ENCODE measurements around the gene STRN. TPM values are rescaled to one million over a fixed set of nuclear protein-coding genes. Genes with fewer than 3 reads are reported as not detected.
A peak's percentile ranks its signal among the peaks of the same experiment; 100 is the strongest.

The STRN gene
- total and polyA plus RNA-seq, 9 of the 15 experiments (the other 6 are each of a cell fraction or from before 2014, with no cell fraction given), result 1.3 to 31.2 (median 20.0) TPM

DNA sequence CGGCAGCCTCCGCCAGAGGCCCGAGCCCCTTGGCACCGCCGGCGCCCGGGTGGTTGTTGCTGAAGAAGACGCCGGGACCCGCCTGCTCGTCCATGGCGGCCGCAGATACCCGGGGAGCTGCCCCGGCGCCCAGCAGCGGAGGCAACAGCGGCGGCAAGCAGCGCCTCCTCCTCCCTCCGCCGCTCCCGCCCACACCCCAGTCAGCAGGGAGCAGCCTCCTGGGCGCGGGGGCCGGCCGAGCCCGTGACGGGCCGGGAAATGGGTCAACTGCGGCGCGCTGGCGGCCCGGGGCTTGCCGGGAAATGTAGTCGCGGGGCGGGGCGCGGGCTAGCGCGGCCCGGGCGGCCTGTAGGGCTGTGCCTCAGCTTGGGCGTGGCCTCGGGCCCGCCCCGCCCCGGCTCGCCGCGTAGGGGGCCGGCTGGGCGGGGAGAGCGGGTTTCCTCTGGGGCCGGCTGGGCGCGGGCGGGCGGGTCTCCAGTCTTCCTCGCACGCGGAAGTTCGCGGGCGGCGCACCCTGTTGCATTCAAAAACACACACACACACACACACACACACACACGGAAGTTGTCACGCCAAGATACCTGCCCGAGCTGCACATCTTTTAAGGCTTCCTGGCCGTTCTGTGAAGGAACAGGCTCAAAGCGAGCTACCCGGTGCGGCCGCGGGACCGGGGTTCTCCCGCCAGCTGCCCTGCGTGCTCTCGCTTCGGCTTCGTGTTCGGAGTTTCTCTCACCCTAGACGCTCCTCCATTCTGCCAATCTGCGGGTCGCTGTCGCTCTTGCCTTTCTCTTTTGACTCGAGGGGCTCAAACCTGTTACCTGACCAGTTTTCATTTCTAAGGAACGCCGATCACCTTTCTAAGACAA is at the start of gene STRN (continued):
- TF ChIP-seq SRSF9 (IDR thresholded peaks at IDR 0.05; ENCODE audit: borderline replicate concordance, low read depth, low read length) (no peak), FOXK2 (conservative IDR thresholded peaks at IDR 0.05 in 1 of 2, IDR thresholded peaks at IDR 0.05 in 1 of 2; ENCODE audit: low read depth in 2 of 2) (0 out of 4 replicates have a peak, but pooled peaks have one; percentile 27 to 41), ZNF76 (CRISPR knock-in tag; IDR thresholded peaks at IDR 0.05; ENCODE audit: borderline replicate concordance) (no peak), KHSRP (IDR thresholded peaks at IDR 0.05) (no peak), ZNF644 (tag; IDR thresholded peaks at IDR 0.05; ENCODE audit: low read depth) (peak; percentile 73; the same call in 1 of the 2 replicates), NCOA1 (IDR thresholded peaks at IDR 0.05; ENCODE audit: low read depth) (0 out of 2 replicates have a peak, but pooled peaks have one; percentile 34), BDP1 (IDR thresholded peaks at IDR 0.05; ENCODE audit: insufficient read depth, insufficient read length) (no peak), ZNF133 (CRISPR knock-in tag; IDR thresholded peaks at IDR 0.05) (no peak), STAT5B (CRISPR knock-in tag; IDR thresholded peaks at IDR 0.05) (no peak), ZBTB17 (CRISPR knock-in tag; IDR thresholded peaks at IDR 0.05) (peak; percentile 63; the same call in 1 of the 2 replicates), SREBF2 (CRISPR knock-in tag; IDR thresholded peaks at IDR 0.05) (no peak), ZFX (CRISPR knock-in tag; IDR thresholded peaks at IDR 0.05) (peak; percentile 73), HNRNPL (IDR thresholded peaks at IDR 0.05; ENCODE audit: low read depth, low read length) (no peak), ZNF79 (CRISPR knock-in tag; IDR thresholded peaks at IDR 0.05; ENCODE audit: low read depth) (no peak), ZNF764 (CRISPR knock-in tag; IDR thresholded peaks at IDR 0.05; ENCODE audit: low read depth) (no peak), HNRNPH1 (optimal IDR thresholded peaks at IDR 0.05; ENCODE audit: low read depth, low read length) (no peak)
- TF ChIP-seq, protein P1, sequence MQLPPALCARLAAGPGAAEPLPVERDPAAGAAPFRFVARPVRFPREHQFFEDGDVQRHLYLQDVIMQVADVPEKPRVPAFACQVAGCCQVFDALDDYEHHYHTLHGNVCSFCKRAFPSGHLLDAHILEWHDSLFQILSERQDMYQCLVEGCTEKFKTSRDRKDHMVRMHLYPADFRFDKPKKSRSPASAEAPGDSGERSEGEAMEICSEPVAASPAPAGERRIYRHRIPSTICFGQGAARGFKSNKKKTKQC (CRISPR knock-in tag; IDR thresholded peaks at IDR 0.05), result peak; percentile 78; the same call in 1 of the 2 replicates
- TF ChIP-seq, protein P2, sequence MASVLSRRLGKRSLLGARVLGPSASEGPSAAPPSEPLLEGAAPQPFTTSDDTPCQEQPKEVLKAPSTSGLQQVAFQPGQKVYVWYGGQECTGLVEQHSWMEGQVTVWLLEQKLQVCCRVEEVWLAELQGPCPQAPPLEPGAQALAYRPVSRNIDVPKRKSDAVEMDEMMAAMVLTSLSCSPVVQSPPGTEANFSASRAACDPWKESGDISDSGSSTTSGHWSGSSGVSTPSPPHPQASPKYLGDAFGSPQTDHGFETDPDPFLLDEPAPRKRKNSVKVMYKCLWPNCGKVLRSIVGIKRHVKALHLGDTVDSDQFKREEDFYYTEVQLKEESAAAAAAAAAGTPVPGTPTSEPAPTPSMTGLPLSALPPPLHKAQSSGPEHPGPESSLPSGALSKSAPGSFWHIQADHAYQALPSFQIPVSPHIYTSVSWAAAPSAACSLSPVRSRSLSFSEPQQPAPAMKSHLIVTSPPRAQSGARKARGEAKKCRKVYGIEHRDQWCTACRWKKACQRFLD (CRISPR knock-in tag; IDR thresholded peaks at IDR 0.05), result no peak
- TF ChIP-seq, protein P3, sequence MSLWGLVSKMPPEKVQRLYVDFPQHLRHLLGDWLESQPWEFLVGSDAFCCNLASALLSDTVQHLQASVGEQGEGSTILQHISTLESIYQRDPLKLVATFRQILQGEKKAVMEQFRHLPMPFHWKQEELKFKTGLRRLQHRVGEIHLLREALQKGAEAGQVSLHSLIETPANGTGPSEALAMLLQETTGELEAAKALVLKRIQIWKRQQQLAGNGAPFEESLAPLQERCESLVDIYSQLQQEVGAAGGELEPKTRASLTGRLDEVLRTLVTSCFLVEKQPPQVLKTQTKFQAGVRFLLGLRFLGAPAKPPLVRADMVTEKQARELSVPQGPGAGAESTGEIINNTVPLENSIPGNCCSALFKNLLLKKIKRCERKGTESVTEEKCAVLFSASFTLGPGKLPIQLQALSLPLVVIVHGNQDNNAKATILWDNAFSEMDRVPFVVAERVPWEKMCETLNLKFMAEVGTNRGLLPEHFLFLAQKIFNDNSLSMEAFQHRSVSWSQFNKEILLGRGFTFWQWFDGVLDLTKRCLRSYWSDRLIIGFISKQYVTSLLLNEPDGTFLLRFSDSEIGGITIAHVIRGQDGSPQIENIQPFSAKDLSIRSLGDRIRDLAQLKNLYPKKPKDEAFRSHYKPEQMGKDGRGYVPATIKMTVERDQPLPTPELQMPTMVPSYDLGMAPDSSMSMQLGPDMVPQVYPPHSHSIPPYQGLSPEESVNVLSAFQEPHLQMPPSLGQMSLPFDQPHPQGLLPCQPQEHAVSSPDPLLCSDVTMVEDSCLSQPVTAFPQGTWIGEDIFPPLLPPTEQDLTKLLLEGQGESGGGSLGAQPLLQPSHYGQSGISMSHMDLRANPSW (CRISPR knock-in tag; IDR thresholded peaks at IDR 0.05), result no peak
- TF ChIP-seq, protein P4, sequence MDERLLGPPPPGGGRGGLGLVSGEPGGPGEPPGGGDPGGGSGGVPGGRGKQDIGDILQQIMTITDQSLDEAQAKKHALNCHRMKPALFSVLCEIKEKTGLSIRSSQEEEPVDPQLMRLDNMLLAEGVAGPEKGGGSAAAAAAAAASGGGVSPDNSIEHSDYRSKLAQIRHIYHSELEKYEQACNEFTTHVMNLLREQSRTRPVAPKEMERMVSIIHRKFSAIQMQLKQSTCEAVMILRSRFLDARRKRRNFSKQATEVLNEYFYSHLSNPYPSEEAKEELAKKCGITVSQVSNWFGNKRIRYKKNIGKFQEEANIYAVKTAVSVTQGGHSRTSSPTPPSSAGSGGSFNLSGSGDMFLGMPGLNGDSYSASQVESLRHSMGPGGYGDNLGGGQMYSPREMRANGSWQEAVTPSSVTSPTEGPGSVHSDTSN (CRISPR knock-in tag; IDR thresholded peaks at IDR 0.05; ENCODE audit: low read depth), result no peak
- TF ChIP-seq, protein P4 (tag; conservative IDR thresholded peaks at IDR 0.05; ENCODE audit: low read depth), result 0 out of 2 replicates have a peak, but pooled peaks have one; percentile 13

All from K562 (cell line).